CD4-positive, alpha-beta T cell treated with Interleukin-17A for 1 hour (primary cell): Measurements from ENCODE around the gene SLC2A3.
"Not testable (repeated sequence)": the region's sequence is repeated elsewhere in the genome, so short reads cannot be mapped to it uniquely, and the experiment has no call there.

ENCODE experiments used
- DNase-seq: peaks from one replicate; pipeline ENCODE4 v3.0.0-alpha.2; 2020

Gene SLC2A3

DNA sequence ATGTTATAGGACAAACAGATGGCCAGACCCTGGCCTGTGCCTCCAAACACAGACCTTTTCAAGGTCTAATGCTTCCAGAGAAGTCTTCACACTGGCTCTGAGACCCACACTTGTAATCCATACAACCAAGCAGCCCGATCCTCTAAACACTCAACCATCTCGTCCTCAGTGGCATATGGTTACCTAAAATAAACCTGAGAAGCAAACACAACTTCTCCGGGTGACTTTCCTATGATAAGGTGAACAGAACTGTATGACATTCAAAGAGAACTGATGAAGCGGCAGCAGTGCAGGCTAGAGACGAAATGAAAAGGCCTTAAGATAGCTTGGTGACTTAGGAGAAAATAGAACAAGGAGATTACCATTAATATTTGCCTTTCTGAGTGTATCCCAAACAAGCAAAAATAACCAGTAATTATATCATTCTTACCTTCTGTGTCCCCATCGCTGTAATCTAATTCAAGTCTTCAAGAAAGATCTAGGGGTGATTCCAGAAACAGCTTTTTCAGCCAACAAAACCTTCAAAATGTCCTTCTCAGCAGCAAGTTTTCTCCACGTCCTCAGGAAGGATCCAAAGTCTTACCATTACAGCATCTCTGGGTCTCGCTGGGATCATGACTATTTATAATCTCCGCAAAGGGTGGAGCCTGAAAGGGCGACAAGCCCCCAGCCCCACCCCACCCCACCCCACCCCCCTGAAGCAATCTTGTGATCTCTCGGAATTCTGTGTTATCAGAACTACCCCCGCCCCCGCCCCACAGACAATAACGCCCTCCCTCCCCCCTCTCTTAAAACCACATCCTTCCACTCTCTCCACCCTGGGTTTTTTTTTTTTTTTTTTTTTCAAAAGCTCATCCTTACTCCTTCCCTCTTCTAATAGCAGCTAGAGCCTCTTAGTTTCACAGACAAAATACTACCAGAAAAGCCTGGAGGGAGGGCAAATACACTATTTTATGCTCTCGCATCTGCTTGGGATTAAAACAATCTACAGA is at the start of gene SLC2A3:
Gene SLC2A3 (minus strand): TSS at position 598 of the 992 bp plus-strand sequence. CDS start 153 bp downstream, at position 445.
- DNase-seq, result peak; percentile 96

DNA sequence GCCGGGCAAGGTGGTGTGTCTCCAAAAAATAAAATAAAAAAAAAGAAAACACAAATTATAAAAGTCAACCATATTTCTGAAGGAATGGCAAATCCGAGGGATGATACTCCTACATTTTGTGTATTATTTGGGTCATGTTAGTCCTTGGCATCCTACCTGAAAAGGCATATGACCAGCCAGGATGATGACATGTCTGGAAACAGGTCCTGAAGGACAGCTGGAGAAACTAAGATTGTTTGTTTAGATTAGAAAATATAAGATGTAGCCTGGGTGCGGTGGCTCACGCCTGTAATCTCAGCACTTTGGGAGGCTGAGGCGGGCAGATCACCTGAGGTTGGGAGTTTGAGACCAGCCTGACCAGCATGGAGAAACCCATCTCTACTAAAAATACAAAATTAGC is 48.9 kb upstream of the SLC2A3 start:
- no peak for DNase-seq

DNA sequence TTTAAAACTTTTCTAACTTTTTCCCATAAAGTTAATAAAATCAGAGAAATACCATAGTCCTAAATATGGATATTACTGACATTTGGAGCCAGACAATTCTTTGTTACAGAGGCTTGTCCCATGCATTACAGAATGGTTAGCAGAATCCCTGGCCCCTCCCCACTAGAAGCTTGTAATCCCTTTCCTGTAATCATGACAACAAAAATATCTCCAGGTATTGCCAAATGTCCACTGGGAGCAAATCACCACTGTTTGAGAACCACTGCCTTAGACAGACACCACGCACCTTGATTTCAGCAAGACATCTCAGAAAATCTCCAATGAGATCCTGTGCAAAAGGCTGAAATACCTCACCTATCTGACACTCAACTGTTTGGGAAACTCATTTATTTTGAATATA is 47.5 kb upstream of the SLC2A3 start:
- not testable (repeated sequence) for DNase-seq

DNA sequence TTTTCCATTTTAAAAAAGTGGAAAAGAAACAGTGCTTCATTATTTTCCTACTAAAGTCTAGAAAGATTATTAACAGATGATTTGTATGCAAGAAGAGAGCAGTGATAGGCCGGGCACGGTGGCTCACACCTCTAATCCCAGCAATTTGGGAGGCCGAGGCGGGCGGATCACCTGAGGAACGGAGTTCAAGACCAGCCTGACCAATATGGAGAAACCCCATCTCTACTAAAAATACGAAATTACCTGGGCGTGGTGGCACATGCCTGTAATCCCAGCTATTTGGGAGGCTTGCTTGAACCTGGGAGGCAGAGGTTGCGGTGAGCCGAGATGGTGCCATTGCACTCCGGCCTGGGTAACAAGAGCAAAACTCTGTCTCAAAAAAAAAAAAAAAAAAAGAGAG is 47.0 kb upstream of the SLC2A3 start:
- DNase-seq, result not testable (repeated sequence)

DNA sequence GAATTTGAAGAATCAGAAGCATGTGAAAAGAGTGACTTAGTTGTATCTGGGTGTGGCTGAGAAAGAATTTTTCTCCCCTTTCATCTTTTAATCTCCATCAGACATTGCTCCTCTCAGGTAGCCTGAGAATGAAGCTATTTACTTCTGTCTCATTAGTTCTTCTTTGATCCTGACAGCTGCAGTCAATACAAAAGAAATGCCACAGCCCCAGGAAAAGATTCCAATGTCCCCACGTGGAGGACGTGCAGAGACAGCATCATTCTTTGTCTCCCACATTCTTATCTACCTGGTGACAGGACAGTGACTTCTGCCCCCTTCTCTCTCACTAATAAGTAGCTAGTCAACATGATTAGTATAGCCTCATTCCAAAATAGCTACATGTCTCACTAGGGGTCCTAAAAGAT is 46.3 kb upstream of the SLC2A3 start:
- DNase-seq, result not testable (repeated sequence)

DNA sequence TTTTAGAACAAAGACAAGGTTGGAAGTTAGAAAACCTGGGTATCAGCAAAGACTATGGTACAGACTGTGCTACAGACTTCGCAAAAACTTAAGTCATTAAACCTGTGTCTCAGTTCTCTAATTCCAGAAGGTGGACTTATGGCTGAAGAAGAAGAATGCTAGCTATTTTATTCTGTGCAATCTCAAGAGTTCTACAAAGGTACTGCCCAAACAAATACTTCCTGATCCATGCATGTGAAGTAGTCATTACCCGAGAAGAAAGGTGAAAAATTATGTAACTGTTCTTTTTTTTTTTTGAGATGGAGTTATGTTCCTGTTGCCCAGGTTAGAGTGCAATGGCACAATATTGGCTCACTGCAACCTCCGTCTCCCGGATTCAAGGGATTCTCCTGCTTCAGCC is 45.5 kb upstream of the SLC2A3 start:
- no peak for DNase-seq

DNA sequence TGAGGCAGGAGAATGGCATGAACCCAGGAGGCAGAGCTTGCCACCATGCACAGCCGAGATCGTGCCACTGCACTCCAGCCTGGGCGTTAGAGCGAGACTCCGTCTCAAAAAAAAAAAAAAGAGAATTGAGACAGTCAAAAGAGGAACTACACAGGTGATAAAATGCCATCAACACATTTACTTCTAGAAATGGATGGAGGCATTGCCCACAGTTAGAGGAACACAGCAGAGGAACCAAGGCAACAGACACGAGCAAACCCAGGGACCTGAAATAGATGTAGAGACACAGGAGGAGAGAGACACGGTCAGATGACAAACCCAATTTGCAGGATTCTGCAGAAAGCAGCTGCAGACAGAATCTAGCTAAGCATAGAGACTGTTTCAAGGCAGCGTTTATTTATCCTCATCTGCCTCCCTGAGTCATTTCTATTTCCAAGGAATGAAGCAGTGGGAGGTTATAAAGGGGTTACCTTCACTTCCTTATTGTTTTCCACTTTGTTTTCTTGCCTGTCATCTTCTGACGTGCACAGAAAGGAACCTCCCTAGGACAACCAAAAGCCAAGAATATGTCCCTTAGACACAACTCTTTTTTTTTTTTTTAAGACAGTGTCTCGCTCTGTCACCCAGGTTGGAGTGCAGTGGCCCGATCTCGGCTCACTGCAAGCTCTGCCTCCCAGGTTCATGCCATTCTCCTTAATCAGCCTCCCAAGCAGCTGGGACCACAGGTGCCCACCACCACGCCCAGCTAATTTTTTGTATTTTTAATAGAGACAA is 41.6 kb upstream of the SLC2A3 start:
- not testable (repeated sequence) for DNase-seq

DNA sequence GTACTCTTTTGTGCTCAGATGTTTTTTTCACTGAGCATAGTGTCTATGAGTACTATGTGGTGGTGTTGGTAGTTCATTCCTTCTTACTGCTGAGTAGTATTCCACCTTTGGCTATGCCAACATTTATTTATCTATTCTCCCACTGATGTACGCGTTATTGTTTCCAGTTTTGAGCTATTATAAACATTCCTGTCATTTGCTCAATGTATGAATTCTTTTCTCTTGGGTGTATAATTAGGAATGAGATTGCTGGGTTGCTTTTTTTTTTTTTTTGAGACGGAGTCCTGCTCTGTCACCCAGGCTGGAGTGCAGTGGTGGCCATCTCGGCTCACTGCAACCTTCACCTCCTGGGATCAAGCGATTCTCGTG is 37.5 kb upstream of the SLC2A3 start:
- DNase-seq, result no peak

DNA sequence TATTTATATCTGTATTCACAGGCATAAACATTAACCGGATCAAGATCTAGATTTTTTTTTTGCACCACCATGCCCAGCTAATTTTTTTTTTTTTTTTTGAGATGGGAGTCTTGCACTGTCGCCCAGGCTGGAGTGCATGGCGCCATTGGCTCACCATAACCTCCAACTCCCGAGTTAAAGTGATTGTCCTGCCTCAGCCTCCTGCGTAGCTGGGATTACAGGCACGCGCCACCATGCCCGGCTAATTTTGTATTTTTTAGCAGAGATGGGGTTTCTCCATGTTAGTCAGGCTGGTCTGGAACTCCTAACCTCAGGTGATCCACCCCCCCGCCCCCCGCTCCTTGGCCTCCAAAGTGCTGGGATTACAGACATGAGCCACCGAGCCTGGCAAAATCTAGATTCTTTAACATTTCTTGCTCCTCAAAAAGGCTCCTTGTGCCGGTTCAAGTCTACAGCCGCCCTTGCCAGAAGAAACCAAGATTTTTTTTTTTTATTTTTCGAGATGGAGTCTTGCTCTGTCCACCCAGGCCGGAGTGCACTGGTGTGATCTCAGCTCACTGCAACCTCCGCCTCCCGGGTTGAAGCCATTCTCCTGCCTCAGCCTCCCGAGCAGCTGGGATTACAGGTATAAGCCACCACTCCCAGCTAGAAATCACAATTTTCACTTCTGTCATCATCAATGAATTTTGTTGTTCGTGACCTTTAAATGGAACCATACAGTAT is 36.9 kb upstream of the SLC2A3 start:
- no peak for DNase-seq

DNA sequence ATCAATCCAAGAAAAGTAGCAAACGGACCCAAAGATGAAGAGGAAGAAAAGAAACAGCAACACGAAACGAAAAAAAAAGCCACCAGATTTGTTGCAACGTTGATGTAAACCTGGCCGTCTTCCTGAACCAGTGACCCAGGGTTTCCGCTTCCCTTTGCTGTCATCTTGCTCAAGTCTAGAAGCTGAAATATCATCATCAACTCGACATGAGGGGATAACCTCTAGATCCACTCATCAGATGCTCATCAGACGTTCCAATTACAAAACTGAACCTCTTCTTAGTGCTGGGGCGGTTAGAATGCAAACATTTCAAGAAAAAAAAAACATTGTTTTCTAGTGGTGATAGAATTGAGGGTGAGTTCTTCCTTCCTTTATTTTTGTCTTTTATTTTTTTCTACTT is 36.3 kb upstream of the SLC2A3 start:
- DNase-seq, result not testable (repeated sequence)

DNA sequence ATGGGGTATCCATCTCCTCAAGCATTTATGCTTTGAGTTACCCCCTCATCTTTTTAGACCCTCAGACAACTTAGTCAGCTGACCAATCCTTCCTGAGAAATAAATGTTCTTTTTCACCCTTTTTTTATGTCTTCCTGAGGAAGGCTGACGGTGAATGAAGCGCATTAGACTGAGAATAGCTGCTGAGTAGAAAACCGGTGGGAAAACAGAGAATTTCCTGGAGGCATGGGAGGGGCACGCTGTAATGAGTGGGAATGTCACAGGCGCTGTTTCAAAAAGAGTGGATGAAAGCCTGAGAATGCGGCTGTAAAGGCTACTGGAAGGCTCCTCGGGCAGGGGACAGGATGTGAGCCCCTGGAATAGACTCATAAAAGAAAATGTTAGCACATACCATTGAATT is 35.8 kb upstream of the SLC2A3 start:
- DNase-seq, result not testable (repeated sequence)

DNA sequence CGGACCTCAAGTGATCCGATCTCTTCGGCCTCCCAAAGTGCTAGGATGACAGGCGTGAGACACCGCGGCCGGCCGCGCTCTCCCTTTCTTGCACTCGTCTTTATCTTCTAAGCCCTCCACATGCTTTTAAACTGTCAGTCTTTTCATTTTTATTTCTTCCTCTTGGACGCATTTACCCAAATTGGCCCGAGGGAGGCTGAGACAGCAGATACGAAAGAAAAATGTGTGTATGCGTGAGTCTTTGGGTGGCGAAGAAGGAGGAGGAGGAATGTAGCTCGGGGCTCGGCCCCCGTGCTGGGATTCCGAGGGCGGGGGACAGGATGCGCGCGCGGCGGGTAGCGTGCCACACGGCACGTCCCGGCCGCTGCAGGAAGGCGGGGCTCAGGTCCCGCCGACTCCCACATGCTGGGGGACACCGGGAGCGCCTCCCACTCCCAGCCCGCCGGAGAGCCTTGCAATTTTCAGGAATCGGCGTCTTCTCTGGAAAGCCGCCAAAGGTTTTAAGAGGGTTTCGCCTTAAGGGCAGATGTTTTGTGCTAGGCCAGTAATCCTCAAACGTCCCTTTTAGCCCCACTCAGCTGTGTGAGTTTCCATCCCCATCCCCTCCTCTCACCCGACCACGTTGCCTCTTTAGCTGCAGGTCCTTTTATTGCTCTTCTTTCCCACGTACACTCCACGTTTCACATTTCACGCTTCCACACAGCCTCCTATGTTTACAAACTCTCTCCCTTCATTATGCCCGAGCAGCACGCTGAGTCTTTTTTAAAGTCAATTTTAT is 34.7 kb upstream of the SLC2A3 start:
- DNase-seq, result peak; percentile 83

DNA sequence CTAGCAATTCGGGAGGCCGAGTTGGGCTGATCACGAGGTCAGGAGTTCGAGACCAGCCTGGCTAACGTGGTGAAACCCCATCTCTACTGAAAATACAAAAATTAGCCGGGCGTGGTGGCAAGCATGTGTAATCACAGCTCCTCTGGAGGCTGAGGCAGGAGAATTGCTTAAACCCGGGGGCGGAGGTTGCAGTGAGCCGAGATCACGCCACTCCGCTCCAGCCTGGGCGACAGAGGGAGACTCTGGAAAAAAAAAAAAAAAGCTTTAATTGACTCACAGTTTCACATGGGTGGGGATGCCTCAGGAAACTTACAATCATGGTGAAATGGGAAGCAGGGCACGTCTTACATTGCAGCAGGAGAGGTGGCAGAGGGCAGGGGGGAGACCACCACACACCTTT is 30.6 kb upstream of the SLC2A3 start:
- no peak for DNase-seq

DNA sequence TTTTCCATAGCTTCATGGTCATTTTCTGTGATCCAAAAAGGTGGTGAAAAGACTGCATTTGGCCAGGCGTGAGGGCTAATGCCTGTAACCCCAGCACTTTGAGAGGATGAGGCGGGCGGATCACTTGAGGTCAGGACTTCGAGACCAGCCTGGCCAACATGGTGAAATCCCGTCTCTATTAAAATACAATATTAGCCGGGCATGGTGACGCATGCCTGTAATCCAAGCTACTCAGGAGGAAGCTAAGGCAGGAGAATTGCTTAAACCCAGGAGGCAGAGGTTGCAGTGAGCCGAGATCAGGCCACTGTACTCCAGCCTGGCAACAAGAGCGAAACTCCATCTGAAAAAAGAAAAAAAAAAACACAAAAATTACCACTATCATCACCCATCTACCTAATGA is 28.7 kb upstream of the SLC2A3 start:
- not testable (repeated sequence) for DNase-seq

DNA sequence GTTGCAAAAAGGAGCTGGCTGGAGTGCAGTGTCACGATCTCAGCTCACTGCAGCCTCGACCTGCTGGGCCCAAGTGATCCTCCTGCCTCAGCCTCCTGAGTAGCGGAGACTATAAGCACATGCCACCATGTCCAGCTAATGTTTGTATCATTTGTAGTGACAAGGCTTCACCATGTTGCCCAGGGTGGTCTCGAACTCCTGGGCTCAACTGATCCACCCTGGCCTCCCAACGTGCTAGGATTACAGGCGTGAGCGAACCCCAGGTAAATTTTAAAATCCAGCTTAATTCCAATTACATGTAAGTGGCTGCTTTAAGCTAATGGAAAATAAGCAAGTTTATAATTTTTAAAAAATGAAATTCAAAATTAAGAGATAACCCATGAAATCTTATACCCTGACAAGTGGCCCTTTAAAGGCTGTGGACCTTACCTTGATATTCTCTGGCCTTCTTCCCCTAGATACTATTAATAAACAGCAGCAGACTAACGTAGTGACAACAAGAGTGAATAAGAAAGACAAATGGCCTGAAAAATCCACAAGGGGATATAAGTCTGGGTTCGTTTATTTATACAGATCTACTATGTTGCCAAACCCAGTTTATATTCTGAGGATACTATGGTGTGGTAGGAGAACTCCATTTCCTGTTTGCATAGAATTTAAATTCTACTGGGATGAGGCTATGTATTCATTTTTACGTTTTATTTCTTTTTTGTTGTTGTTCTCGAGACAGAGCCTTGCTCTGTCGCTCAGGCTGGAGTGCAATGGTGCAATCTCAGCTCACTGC is 25.6 kb upstream of the SLC2A3 start:
- no peak for DNase-seq

DNA sequence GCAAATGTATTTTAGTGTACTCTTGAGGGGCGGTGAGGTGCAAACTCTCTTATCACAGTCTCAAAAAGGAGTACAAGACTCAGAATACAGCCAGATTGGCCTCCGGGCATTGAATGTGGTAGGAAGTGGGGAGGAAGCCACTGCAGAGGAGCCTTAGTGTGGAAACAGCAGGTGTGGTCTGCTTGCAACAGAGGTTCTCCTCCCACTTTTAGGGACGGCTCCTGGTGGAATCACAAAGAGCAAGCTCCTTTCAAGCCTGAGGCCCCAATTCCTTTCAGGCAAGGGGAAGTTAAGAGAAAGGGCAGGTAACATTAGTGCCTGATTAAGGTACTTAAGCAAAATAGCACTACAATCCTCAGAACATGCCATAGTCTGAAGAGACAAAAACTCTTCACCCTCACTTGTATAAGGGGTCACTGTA is 23.7 kb upstream of the SLC2A3 start:
- peak; percentile 68 for DNase-seq

DNA sequence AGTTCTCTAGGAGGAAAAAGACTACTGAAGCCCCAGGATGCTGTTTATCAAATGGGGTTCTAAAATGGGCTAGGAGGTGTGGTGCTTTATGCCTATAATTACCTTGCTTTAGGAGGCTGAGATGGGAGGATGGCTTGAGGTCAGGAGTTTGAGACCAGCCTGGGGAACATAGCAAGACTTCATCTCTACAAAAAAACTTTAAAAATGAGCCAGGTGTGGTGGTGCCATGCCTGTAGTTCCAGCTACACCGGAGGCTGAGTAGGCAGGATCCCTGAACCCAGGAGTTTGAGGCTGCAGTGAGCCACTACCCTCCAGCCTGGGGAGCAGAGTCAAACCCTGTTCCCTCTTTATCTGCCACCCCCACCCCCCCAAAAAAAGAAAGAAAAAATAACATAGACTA is 23.3 kb upstream of the SLC2A3 start:
- no peak for DNase-seq

DNA sequence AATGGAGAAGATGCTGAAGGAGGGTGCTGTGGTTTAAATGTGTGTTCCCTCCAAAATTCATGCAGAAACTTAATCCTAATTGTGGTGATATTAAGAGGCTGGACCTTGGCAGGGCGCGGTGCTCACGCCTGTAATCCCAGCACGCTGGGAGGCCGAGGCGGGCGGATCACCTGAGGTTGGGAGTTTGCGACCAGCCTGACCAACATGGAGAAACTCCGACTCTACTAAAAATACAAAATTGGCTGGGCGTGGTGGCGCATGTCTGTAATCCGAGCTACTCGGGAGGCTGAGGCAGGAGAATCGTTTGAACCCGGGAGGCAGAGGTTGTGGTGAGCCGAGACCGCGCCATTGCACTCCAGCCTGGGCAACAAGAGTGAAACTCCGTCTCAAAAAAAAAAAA is 18.9 kb upstream of the SLC2A3 start:
- not testable (repeated sequence) for DNase-seq

DNA sequence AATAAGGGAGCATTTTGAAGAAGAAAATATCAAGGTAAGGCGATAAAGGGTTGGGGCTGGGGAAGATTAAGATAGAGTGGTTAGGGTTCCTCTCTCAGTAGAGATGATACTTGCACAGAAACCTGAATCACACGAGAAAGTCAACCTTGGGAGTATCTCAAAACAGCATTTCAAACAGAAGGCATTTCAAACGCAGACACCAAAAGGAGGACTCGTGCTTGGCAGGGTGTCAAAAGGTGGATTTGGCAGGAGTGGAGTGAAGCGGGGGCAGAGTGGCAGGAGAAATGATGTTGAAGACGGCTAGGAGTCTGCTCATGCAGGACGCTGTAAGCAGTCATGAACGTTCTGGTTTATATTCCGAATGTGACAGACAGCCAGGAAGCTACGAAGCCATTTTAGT is 18.4 kb upstream of the SLC2A3 start:
- DNase-seq, result not testable (repeated sequence)

DNA sequence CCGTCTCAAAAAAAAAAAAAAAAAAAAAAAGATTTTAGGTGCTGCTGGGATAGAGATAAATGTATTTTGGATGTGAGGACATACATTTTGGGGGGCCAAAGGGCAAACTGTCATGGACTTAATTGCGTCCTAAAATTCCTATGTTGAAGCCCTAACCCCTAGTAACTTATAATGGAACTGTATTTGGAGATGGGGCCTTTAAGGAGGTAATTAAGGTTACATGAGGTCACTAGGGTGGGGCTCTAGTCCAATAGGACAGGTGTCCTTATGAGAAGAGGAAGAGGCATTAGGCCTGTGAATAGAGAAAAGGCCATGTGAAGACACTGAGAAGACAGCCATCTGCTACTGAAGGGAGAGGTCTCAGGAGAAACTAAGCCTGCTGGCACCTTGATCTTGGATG is 17.9 kb upstream of the SLC2A3 start:
- not testable (repeated sequence) for DNase-seq

DNA sequence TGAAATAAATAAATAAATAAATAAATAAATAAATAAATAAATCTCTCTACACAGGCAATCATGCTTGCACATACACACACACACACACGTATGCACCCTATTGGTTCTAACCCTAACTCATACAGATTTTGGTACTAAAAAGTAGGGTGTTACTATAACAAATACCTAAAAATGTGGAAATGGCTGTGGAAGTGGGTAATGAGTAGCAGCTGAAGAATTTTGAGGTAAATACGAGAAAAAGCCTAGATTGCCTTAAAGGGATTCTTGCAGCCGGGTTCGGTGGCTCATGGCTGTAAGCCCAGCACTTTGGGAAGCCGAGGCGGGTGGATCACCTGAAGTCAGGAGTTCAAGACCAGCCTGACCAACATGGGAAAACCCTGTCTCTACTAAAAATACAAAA is 15.7 kb upstream of the SLC2A3 start:
- no peak for DNase-seq
